Measurements from ENCODE around the gene USHBP1. TPM values are rescaled to one million over a fixed set of nuclear protein-coding genes. Genes with fewer than 3 reads are reported as not detected.

The USHBP1 gene
- total and polyA plus RNA-seq, 2 of the 13 experiments (the other 11 are each of a cell fraction or from before 2014, with no cell fraction given), result 0.15 to 1.5 TPM

GRCh38 chr19:17226002-17226933 lies 38.3 kb downstream of the USHBP1 start, which contains the start of gene OCEL1 (continued):
- TF ChIP-seq HNRNPK (IDR thresholded peaks at IDR 0.05; ENCODE audit: low read depth, low read length, poor library complexity, severe bottlenecking) (peak; percentile 48), SALL1 (CRISPR knock-in tag; IDR thresholded peaks at IDR 0.05) (peak; percentile 89), ZBTB42 (CRISPR knock-in tag; IDR thresholded peaks at IDR 0.05) (no peak), KDM4B (CRISPR knock-in tag; IDR thresholded peaks at IDR 0.05) (no peak), GZF1 (CRISPR knock-in tag; IDR thresholded peaks at IDR 0.05) (peak; percentile 57; the same call in 1 of the 2 replicates), CHCHD3 (CRISPR knock-in tag; IDR thresholded peaks at IDR 0.05) (no peak), YEATS4 (CRISPR knock-in tag; IDR thresholded peaks at IDR 0.05; ENCODE audit: borderline replicate concordance) (peak; percentile 80; the same call in 1 of the 2 replicates), ZNF264 (CRISPR knock-in tag; IDR thresholded peaks at IDR 0.05) (no peak), REXO4 (CRISPR knock-in tag; IDR thresholded peaks at IDR 0.05; ENCODE audit: borderline replicate concordance) (no peak), TRIM24 (CRISPR knock-in tag; IDR thresholded peaks at IDR 0.05) (no peak), GPBP1L1 (CRISPR knock-in tag; IDR thresholded peaks at IDR 0.05) (no peak), ZNF160 (CRISPR knock-in tag; IDR thresholded peaks at IDR 0.05) (peak; percentile 41; the same call in 1 of the 2 replicates), ZNF781 (CRISPR knock-in tag; IDR thresholded peaks at IDR 0.05; ENCODE audit: borderline replicate concordance, not compliant biosample characterization) (no peak), MEF2D (CRISPR knock-in tag; IDR thresholded peaks at IDR 0.05) (peak; percentile 62; the same call in 1 of the 2 replicates), ATF5 (CRISPR knock-in tag; IDR thresholded peaks at IDR 0.05; ENCODE audit: low read depth) (no peak), CHD2 (IDR thresholded peaks at IDR 0.05; ENCODE audit: low read depth, low read length) (peak; percentile 72; the same call in 1 of the 2 replicates), KLF11 (CRISPR knock-in tag; IDR thresholded peaks at IDR 0.05) (peak; percentile 60; the same call in 1 of the 2 replicates), SNAPC4 (CRISPR knock-in tag; IDR thresholded peaks at IDR 0.05) (peak; percentile 99), GFI1 (CRISPR knock-in tag; IDR thresholded peaks at IDR 0.05; ENCODE audit: borderline replicate concordance) (peak; percentile 49; the same call in 1 of the 2 replicates), ISL2 (CRISPR knock-in tag; IDR thresholded peaks at IDR 0.05) (peak; percentile 44; the same call in 1 of the 2 replicates), LCORL (IDR thresholded peaks at IDR 0.05) (no peak), LCORL (CRISPR knock-in tag; IDR thresholded peaks at IDR 0.05) (peak; percentile 67; the same call in 1 of the 2 replicates), ZNF747 (CRISPR knock-in tag; IDR thresholded peaks at IDR 0.05; ENCODE audit: borderline replicate concordance) (peak; percentile 78; the same call in 1 of the 2 replicates)

Measured in HepG2 (cell line).